Osteoblast (primary cell): ENCODE measurements around the gene SERINC5. TPM values are rescaled to one million over a fixed set of nuclear protein-coding genes. Genes with fewer than 3 reads are reported as not detected.
"Not testable (repeated sequence)": the region's sequence is repeated elsewhere in the genome, so short reads cannot be mapped to it uniquely, and the experiment has no call there.

Source experiments
- DNase-seq: peaks from one replicate; pipeline ENCODE4 v3.0.0; 2011; ENCODE audit warnings: low spot score, mixed read lengths; ENCODE audit not compliant: insufficient read length; ENCODE audit errors: missing footprints
- H2AFZ ChIP-seq: 2 replicates; pipeline ENCODE4 v1.6.0; 2011; ENCODE audit warnings: mild to moderate bottlenecking, low read length
- H3K27ac ChIP-seq: 2 replicates; pipeline ENCODE4 v1.5.1; 2011; ENCODE audit warnings: mild to moderate bottlenecking, low read depth, low read length, moderate library complexity
- H3K27me3 ChIP-seq: 2 replicates; pipeline ENCODE4 v1.6.0; 2012; ENCODE audit warnings: mild to moderate bottlenecking, control low read depth, inconsistent platforms, low read length, moderate library complexity; ENCODE audit not compliant: insufficient read depth
- H3K36me3 ChIP-seq: 2 replicates; pipeline ENCODE4 v1.5.1; 2011; ENCODE audit warnings: mild to moderate bottlenecking, low read length, control low read depth, moderate library complexity; ENCODE audit not compliant: insufficient read depth
- H3K4me1 ChIP-seq: 2 replicates; pipeline ENCODE4 v1.5.1; 2011; ENCODE audit warnings: mild to moderate bottlenecking, low read length, control low read depth, moderate library complexity; ENCODE audit not compliant: insufficient read depth
- H3K4me2 ChIP-seq: 2 replicates; pipeline ENCODE4 v1.6.0; 2011; ENCODE audit warnings: mild to moderate bottlenecking, low read length; ENCODE audit not compliant: insufficient read depth
- H3K4me3 ChIP-seq: fragments of 200-600 bp; sonication (generic); 3 replicates; pipeline ENCODE4 v1.5.1; 2012; ENCODE audit warnings: mild to moderate bottlenecking, low read length, inconsistent platforms; ENCODE audit not compliant: insufficient read depth
- H3K79me2 ChIP-seq: 2 replicates; pipeline ENCODE4 v1.6.0; 2012; ENCODE audit warnings: mild to moderate bottlenecking, low read length, control low read depth, inconsistent platforms; ENCODE audit not compliant: insufficient read depth
- H3K9me3 ChIP-seq: 2 replicates; pipeline ENCODE4 v1.5.1; 2011; ENCODE audit warnings: low read depth, low read length, control low read depth
- H4K20me1 ChIP-seq: 2 replicates; pipeline ENCODE4 v1.6.0; 2012; ENCODE audit warnings: mild to moderate bottlenecking, low read length, control low read depth; ENCODE audit not compliant: insufficient read depth
- CTCF ChIP-seq: IDR thresholded peaks from 2 replicates; pipeline ENCODE4 v1.5.1; 2011; ENCODE audit warnings: mild to moderate bottlenecking, low read depth, low read length, moderate library complexity; ENCODE audit errors: extremely low read depth
- total RNA-seq: library from RNA; depleted of rRNA; stranded (reverse); fragments of >200 nt; gene quantifications from 2 replicates; pipeline ENCODE4 v1.2.3, GENCODE V29; 2012

Gene SERINC5
- total RNA-seq, 1 donor = 96.3 TPM

GRCh38 chr5:80154749-80155148 is 101.1 kb downstream of the SERINC5 start:
- Histone ChIP-seq H3K36me3 (peaks cover 24% of the 10 kb centered on the region), H2AFZ (no peak overlapping the region), H3K4me1 (peaks cover 12% of the 10 kb centered on the region), H4K20me1 (no peaks in the 10 kb centered on the region), H3K4me2 (no peak overlapping the region), H3K79me2 (no peaks in the 10 kb centered on the region), H3K27ac (no peak overlapping the region), H3K27me3 (no peaks in the 10 kb centered on the region), H3K4me3 (no peak overlapping the region), H3K9me3 (no peaks in the 10 kb centered on the region)
- DNase-seq = no peak
- no peak for TF ChIP-seq CTCF

- peaks cover 27% of the 10 kb centered on the region for H3K36me3 ChIP-seq
- not testable (repeated sequence) for H2AFZ ChIP-seq, H3K9me3 ChIP-seq, H3K27me3 ChIP-seq, H3K4me3 ChIP-seq, H3K4me2 ChIP-seq, H4K20me1 ChIP-seq, DNase-seq, H3K79me2 ChIP-seq, H3K27ac ChIP-seq
- peaks cover 12% of the 10 kb centered on the region for H3K4me1 ChIP-seq
These were observed 101.6 kb downstream of the SERINC5 start for GRCh38 chr5:80154289-80154688.

- Histone ChIP-seq H3K4me2 (no peak overlapping the region), H3K4me3 (no peak overlapping the region), H3K9me3 (no peaks in the 10 kb centered on the region), H3K79me2 (no peaks in the 10 kb centered on the region), H3K4me1 (peaks cover 12% of the 10 kb centered on the region), H4K20me1 (no peaks in the 10 kb centered on the region), H3K27me3 (no peaks in the 10 kb centered on the region), H3K36me3 (peaks cover 21% of the 10 kb centered on the region), H2AFZ (no peak overlapping the region), H3K27ac (no peak overlapping the region)
- TF ChIP-seq CTCF = no peak
- DNase-seq = no peak
These were observed 102.2 kb downstream of the SERINC5 start for GRCh38 chr5:80153586-80154126.

- Histone ChIP-seq H3K36me3 (peaks cover 16% of the 10 kb centered on the region), H3K4me1 (peaks cover 12% of the 10 kb centered on the region), H3K4me2 (no peak overlapping the region), H2AFZ (no peak overlapping the region), H3K4me3 (no peak overlapping the region), H3K9me3 (no peaks in the 10 kb centered on the region), H3K27me3 (no peaks in the 10 kb centered on the region), H4K20me1 (no peaks in the 10 kb centered on the region), H3K27ac (no peak overlapping the region), H3K79me2 (no peaks in the 10 kb centered on the region)
- no peak for DNase-seq
- TF ChIP-seq CTCF = no peak
These were observed 103.1 kb downstream of the SERINC5 start for GRCh38 chr5:80152778-80153177.
